ENCODE results near the gene GRM7. TPM values are rescaled to one million over a fixed set of nuclear protein-coding genes. Genes with fewer than 3 reads are reported as not detected.

Gene GRM7
- total RNA-seq, 1 donor from 2014 or later = not detected

GRCh38 chr3:7520059-7520458 lies 659.1 kb downstream of the GRM7 start:
- Mint-ChIP-seq H3K4me1 (no peaks in the 10 kb centered on the region), H3K36me3 (ENCODE audit: low read depth) (no peaks in the 10 kb centered on the region), H3K9me3 (peaks cover 3% of the 10 kb centered on the region), H3K27me3 (no peaks in the 10 kb centered on the region), H3K27ac (no peak overlapping the region), H3K4me3 (no peak overlapping the region)
- no peak for DNase-seq
- intact Hi-C loops (cut with micrococcal nuclease) = no loop called here

- H3K27me3 Mint-ChIP-seq = no peaks in the 10 kb centered on the region
- DNase-seq = no peak
- no peak overlapping the region for H3K4me3 Mint-ChIP-seq
- H3K4me1 Mint-ChIP-seq = no peaks in the 10 kb centered on the region
- H3K36me3 Mint-ChIP-seq (ENCODE audit: low read depth) = no peaks in the 10 kb centered on the region
- intact Hi-C loops (cut with micrococcal nuclease) = no loop called here
- peaks cover 4% of the 10 kb centered on the region for H3K9me3 Mint-ChIP-seq
- no peak overlapping the region for H3K27ac Mint-ChIP-seq
Observed at GRCh38 chr3:7520593-7520992, 659.7 kb downstream of the GRM7 start.

- Mint-ChIP-seq H3K9me3 (no peaks in the 10 kb centered on the region), H3K4me1 (no peaks in the 10 kb centered on the region), H3K27ac (no peak overlapping the region), H3K36me3 (ENCODE audit: low read depth) (no peaks in the 10 kb centered on the region), H3K4me3 (no peak overlapping the region), H3K27me3 (no peaks in the 10 kb centered on the region)
- intact Hi-C loops (cut with micrococcal nuclease) = no loop called here
- no peak for DNase-seq
Observed at GRCh38 chr3:7536510-7536909, 675.6 kb downstream of the GRM7 start.

GRCh38 chr3:7536921-7537320 lies 676.0 kb downstream of the GRM7 start:
- Mint-ChIP-seq H3K36me3 (ENCODE audit: low read depth) (no peaks in the 10 kb centered on the region), H3K27ac (no peak overlapping the region), H3K4me1 (no peaks in the 10 kb centered on the region), H3K27me3 (no peaks in the 10 kb centered on the region), H3K4me3 (no peak overlapping the region), H3K9me3 (no peaks in the 10 kb centered on the region)
- DNase-seq = no peak
- intact Hi-C loops (cut with micrococcal nuclease) = no loop called here

- Mint-ChIP-seq H3K4me3 (no peak overlapping the region), H3K27me3 (no peaks in the 10 kb centered on the region), H3K36me3 (ENCODE audit: low read depth) (no peaks in the 10 kb centered on the region), H3K9me3 (no peaks in the 10 kb centered on the region), H3K4me1 (no peaks in the 10 kb centered on the region), H3K27ac (no peak overlapping the region)
- intact Hi-C loops (cut with micrococcal nuclease) = no loop called here
- no peak for DNase-seq
Observed at GRCh38 chr3:7543294-7543880, 682.5 kb downstream of the GRM7 start.

GRCh38 chr3:7545334-7545733 lies 684.4 kb downstream of the GRM7 start:
- Mint-ChIP-seq H3K36me3 (ENCODE audit: low read depth) (no peaks in the 10 kb centered on the region), H3K27me3 (no peaks in the 10 kb centered on the region), H3K9me3 (no peaks in the 10 kb centered on the region), H3K4me1 (no peaks in the 10 kb centered on the region), H3K27ac (no peak overlapping the region), H3K4me3 (no peak overlapping the region)
- DNase-seq = no peak
- intact Hi-C loops (cut with micrococcal nuclease) = no loop called here

GRCh38 chr3:7546253-7546652 lies 685.3 kb downstream of the GRM7 start:
- Mint-ChIP-seq H3K27me3 (no peaks in the 10 kb centered on the region), H3K27ac (no peak overlapping the region), H3K36me3 (ENCODE audit: low read depth) (no peaks in the 10 kb centered on the region), H3K4me1 (no peaks in the 10 kb centered on the region), H3K9me3 (no peaks in the 10 kb centered on the region), H3K4me3 (no peak overlapping the region)
- intact Hi-C loops (cut with micrococcal nuclease) = no loop called here
- DNase-seq = no peak

- H3K36me3 Mint-ChIP-seq (ENCODE audit: low read depth) = no peaks in the 10 kb centered on the region
- intact Hi-C loops (cut with micrococcal nuclease) = no loop called here
- no peak overlapping the region for H3K27ac Mint-ChIP-seq
- DNase-seq = no peak
- no peak overlapping the region for H3K4me3 Mint-ChIP-seq
- H3K27me3 Mint-ChIP-seq = no peaks in the 10 kb centered on the region
- no peaks in the 10 kb centered on the region for H3K4me1 Mint-ChIP-seq
- peaks cover 6% of the 10 kb centered on the region for H3K9me3 Mint-ChIP-seq
Observed at GRCh38 chr3:7547826-7548225, 686.9 kb downstream of the GRM7 start.

GRCh38 chr3:7562892-7563291 lies 702.0 kb downstream of the GRM7 start:
- intact Hi-C loops (cut with micrococcal nuclease) = no loop called here
- H3K36me3 Mint-ChIP-seq (ENCODE audit: low read depth) = no peaks in the 10 kb centered on the region
- H3K4me3 Mint-ChIP-seq = no peak overlapping the region
- DNase-seq = no peak
- H3K27me3 Mint-ChIP-seq = no peaks in the 10 kb centered on the region
- H3K9me3 Mint-ChIP-seq = peaks cover 4% of the 10 kb centered on the region
- no peaks in the 10 kb centered on the region for H3K4me1 Mint-ChIP-seq
- no peak overlapping the region for H3K27ac Mint-ChIP-seq

GRCh38 chr3:7565574-7565973 lies 704.7 kb downstream of the GRM7 start:
- Mint-ChIP-seq H3K27me3 (no peaks in the 10 kb centered on the region), H3K36me3 (ENCODE audit: low read depth) (no peaks in the 10 kb centered on the region), H3K4me3 (no peak overlapping the region), H3K27ac (no peak overlapping the region), H3K4me1 (no peaks in the 10 kb centered on the region), H3K9me3 (peaks cover 9% of the 10 kb centered on the region)
- intact Hi-C loops (cut with micrococcal nuclease) = no loop called here
- no peak for DNase-seq

GRCh38 chr3:7567160-7567559 lies 706.2 kb downstream of the GRM7 start:
- intact Hi-C loops (cut with micrococcal nuclease) = no loop called here
- Mint-ChIP-seq H3K4me3 (no peak overlapping the region), H3K27ac (no peak overlapping the region), H3K27me3 (no peaks in the 10 kb centered on the region), H3K36me3 (ENCODE audit: low read depth) (no peaks in the 10 kb centered on the region), H3K4me1 (no peaks in the 10 kb centered on the region), H3K9me3 (peaks cover 9% of the 10 kb centered on the region)
- no peak for DNase-seq

GRCh38 chr3:7568526-7569184 lies 707.7 kb downstream of the GRM7 start:
- H3K4me3 Mint-ChIP-seq = no peak overlapping the region
- H3K27ac Mint-ChIP-seq = no peak overlapping the region
- H3K9me3 Mint-ChIP-seq = peaks cover 9% of the 10 kb centered on the region
- intact Hi-C loops (cut with micrococcal nuclease) = no loop called here
- no peaks in the 10 kb centered on the region for H3K4me1 Mint-ChIP-seq
- H3K36me3 Mint-ChIP-seq (ENCODE audit: low read depth) = no peaks in the 10 kb centered on the region
- H3K27me3 Mint-ChIP-seq = no peaks in the 10 kb centered on the region
- DNase-seq = no peak

- no peak overlapping the region for H3K27ac Mint-ChIP-seq
- peaks cover 7% of the 10 kb centered on the region for H3K9me3 Mint-ChIP-seq
- no peaks in the 10 kb centered on the region for H3K4me1 Mint-ChIP-seq
- intact Hi-C loops (cut with micrococcal nuclease) = no loop called here
- H3K4me3 Mint-ChIP-seq = no peak overlapping the region
- H3K27me3 Mint-ChIP-seq = no peaks in the 10 kb centered on the region
- no peaks in the 10 kb centered on the region for H3K36me3 Mint-ChIP-seq (ENCODE audit: low read depth)
- no peak for DNase-seq
Observed at GRCh38 chr3:7573330-7573729, 712.4 kb downstream of the GRM7 start.

- peaks cover 7% of the 10 kb centered on the region for H3K9me3 Mint-ChIP-seq
- no peak overlapping the region for H3K4me3 Mint-ChIP-seq
- no peaks in the 10 kb centered on the region for H3K4me1 Mint-ChIP-seq
- no peak for DNase-seq
- no peaks in the 10 kb centered on the region for H3K27me3 Mint-ChIP-seq
- intact Hi-C loops (cut with micrococcal nuclease) = no loop called here
- no peak overlapping the region for H3K27ac Mint-ChIP-seq
- no peaks in the 10 kb centered on the region for H3K36me3 Mint-ChIP-seq (ENCODE audit: low read depth)
Observed at GRCh38 chr3:7574435-7574834, 713.5 kb downstream of the GRM7 start.

GRCh38 chr3:7576071-7576470 lies 715.2 kb downstream of the GRM7 start:
- H3K36me3 Mint-ChIP-seq (ENCODE audit: low read depth) = no peaks in the 10 kb centered on the region
- H3K4me3 Mint-ChIP-seq = no peak overlapping the region
- no peak for DNase-seq
- no peaks in the 10 kb centered on the region for H3K27me3 Mint-ChIP-seq
- H3K9me3 Mint-ChIP-seq = peaks cover 6% of the 10 kb centered on the region
- intact Hi-C loops (cut with micrococcal nuclease) = no loop called here
- no peak overlapping the region for H3K27ac Mint-ChIP-seq
- no peaks in the 10 kb centered on the region for H3K4me1 Mint-ChIP-seq
